RWPE2 (cell line): ENCODE data around the gene GALNT2.
A peak's percentile ranks its signal among the peaks of the same experiment; 100 is the strongest.

Source experiments
- ATAC-seq: fragments of 200-7000 bp; cut with Tn5 transposase; 3 replicates; pipeline ENCODE4 v1.9.1; 2021; ENCODE audit warnings: low read depth
- DNase-seq: peaks from one replicate; pipeline ENCODE4 v3.0.0-alpha.2; 2020; ENCODE audit warnings: low spot score
- H3K27ac ChIP-seq: fragments of 450-650 bp; 2 replicates; pipeline ENCODE4 v1.5.1; 2017; ENCODE audit warnings: mild to moderate bottlenecking; ENCODE audit not compliant: poor library complexity, severe bottlenecking
- H3K27me3 ChIP-seq: fragments of 250-450 bp; sonication (Bioruptor Pico); 2 replicates; pipeline ENCODE4 v1.5.1; 2021; ENCODE audit warnings: mild to moderate bottlenecking, moderate library complexity; ENCODE audit not compliant: insufficient read depth, poor library complexity, severe bottlenecking
- H3K36me3 ChIP-seq: fragments of 250-450 bp; sonication (Bioruptor Pico); 2 replicates; pipeline ENCODE4 v1.5.1; 2020; ENCODE audit warnings: low read depth, mild to moderate bottlenecking, moderate library complexity
- H3K4me1 ChIP-seq: fragments of 250-450 bp; sonication (Bioruptor Pico); 2 replicates; pipeline ENCODE4 v1.5.1; 2021; ENCODE audit warnings: mild to moderate bottlenecking, moderate library complexity; ENCODE audit not compliant: insufficient read depth, poor library complexity, severe bottlenecking
- H3K4me3 ChIP-seq: fragments of 250-450 bp; sonication (Bioruptor Pico); 2 replicates; pipeline ENCODE4 v1.5.1; 2021; ENCODE audit warnings: mild to moderate bottlenecking, moderate library complexity; ENCODE audit not compliant: severe bottlenecking
- H3K9me3 ChIP-seq: fragments of 250-450 bp; sonication (Bioruptor Pico); 2 replicates; pipeline ENCODE4 v1.5.1; 2021; ENCODE audit warnings: mild to moderate bottlenecking, moderate library complexity; ENCODE audit not compliant: severe bottlenecking
- CTCF ChIP-seq: fragments of 450-650 bp; IDR thresholded peaks from one replicate; pipeline ENCODE4 v1.5.1; 2017; ENCODE audit warnings: mild to moderate bottlenecking, moderate library complexity; ENCODE audit not compliant: poor library complexity, severe bottlenecking

GALNT2 gene

GRCh38 chr1:230125640-230126528 is 58.8 kb downstream of the GALNT2 start:
- TF ChIP-seq CTCF: no peak
- no peaks in the 10 kb centered on the region for H3K36me3 ChIP-seq
- DNase-seq (no peak), ATAC-seq (peak; percentile 48; the same call in 1 of the 3 replicates)
- H3K4me1 ChIP-seq: peaks cover 33% of the 10 kb centered on the region
- no peaks in the 10 kb centered on the region for H3K27me3 ChIP-seq
- peak overlapping the region; percentile 54 for H3K27ac ChIP-seq
- H3K9me3 ChIP-seq: no peaks in the 10 kb centered on the region
- H3K4me3 ChIP-seq: no peak overlapping the region

GRCh38 chr1:230126529-230127104 is 59.6 kb downstream of the GALNT2 start:
- ATAC-seq (no peak), DNase-seq (no peak)
- Histone ChIP-seq H3K4me1 (peaks cover 29% of the 10 kb centered on the region), H3K9me3 (no peaks in the 10 kb centered on the region), H3K4me3 (no peak overlapping the region), H3K27ac (peak overlapping the region; percentile 54), H3K36me3 (no peaks in the 10 kb centered on the region), H3K27me3 (no peaks in the 10 kb centered on the region)
- no peak for TF ChIP-seq CTCF

- DNase-seq (no peak), ATAC-seq (no peak)
- Histone ChIP-seq H3K4me1 (peaks cover 22% of the 10 kb centered on the region), H3K36me3 (no peaks in the 10 kb centered on the region), H3K4me3 (no peak overlapping the region), H3K27me3 (no peaks in the 10 kb centered on the region), H3K27ac (no peak overlapping the region), H3K9me3 (no peaks in the 10 kb centered on the region)
- TF ChIP-seq CTCF: no peak
These were observed 60.3 kb downstream of the GALNT2 start for GRCh38 chr1:230127105-230128054.

GRCh38 chr1:230128569-230129285 is 61.7 kb downstream of the GALNT2 start:
- ATAC-seq (no peak), DNase-seq (no peak)
- no peak for TF ChIP-seq CTCF
- Histone ChIP-seq H3K4me1 (peaks cover 16% of the 10 kb centered on the region), H3K27ac (no peak overlapping the region), H3K4me3 (no peak overlapping the region), H3K27me3 (no peaks in the 10 kb centered on the region), H3K36me3 (no peaks in the 10 kb centered on the region), H3K9me3 (no peaks in the 10 kb centered on the region)
